ENCODE measurements around the gene VAC14.
"Not testable (repeated sequence)": the region's sequence is repeated elsewhere in the genome, so short reads cannot be mapped to it uniquely, and the experiment has no call there.

Gene VAC14

GRCh38 chr16:70758786-70759185 lies 42.2 kb downstream of the VAC14 start:
- DNase-seq: no peak

GRCh38 chr16:70757183-70757582 lies 43.8 kb downstream of the VAC14 start:
- no peak for DNase-seq

DNA sequence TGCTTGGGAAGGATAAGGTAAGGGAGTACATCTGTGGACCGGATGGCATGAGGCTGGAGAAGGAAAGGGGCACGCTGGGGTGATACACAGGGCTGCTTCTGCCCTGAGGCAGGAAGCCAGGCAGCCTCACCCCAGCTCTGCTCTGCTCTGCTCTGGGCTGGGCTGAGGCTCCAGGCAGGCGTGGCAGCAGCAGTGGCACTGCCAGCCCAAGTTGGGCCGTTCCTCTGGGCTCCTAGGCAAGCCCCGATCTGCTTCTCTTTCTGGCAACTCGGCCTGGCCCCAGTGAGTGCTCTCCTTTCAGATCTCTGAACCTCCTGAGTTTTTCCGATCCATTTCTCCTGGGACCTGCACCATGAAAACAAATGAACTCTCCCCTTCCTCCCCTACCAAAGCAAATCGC lies 44.9 kb downstream of the VAC14 start:
- DNase-seq: no peak

DNA sequence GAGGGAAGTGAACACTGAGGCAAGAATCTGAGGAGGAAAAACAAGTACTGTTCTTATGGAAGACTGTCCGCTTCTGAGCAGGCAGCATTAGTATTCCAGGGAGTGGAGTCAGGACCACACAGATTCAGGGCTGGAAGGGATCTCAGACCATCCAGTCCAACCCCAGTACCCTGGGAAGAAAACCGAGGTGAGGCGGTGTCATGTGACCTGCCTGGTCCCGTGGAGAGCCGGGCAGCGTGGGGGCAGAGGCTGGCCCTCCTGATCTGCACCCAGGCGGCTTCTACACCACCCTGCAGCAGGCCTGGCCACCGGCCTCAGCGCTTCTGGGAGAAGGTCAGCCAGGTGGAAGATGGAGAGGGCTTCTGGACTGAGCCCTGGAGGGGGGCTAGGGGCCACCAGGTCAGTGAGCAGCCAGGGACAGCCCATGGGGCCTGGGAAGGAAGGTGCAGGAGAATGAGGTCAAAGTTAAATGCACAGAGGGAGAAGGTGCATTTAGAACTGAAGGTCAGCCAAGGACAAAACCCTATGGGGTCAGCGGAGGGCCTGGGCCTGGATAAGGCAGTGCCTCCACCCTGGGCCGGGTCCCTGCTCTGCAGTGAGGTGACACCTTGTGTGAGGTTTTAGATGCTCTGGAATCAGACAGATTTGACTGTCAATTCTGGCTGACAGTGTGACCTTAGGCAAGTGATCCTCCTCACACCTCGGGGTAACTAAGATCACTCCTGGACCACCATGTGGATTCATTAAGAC lies 45.9 kb downstream of the VAC14 start:
- no peak for DNase-seq

DNA sequence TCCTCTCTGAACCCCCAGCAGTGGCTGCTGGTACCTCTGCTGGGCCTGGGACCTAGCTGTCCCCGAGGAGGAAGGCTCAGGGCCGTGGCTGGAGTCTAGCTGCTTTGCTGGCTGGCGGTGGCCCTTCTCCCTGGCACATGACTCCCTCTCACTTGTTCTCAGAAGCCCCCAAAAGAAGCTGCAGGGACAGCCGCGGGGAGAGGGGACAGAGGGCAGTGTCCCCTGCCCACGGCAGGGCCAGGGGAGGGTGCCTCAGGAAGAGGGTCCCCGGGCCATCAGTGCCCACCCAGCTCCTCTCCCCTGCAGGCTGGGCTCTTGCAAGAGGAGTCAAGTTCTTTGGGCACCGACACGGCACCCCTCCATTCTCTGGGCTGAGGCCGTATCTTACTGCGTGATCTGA lies 46.6 kb downstream of the VAC14 start:
- DNase-seq: no peak

GRCh38 chr16:70753694-70754325 lies 47.1 kb downstream of the VAC14 start:
- no peak for DNase-seq

DNA sequence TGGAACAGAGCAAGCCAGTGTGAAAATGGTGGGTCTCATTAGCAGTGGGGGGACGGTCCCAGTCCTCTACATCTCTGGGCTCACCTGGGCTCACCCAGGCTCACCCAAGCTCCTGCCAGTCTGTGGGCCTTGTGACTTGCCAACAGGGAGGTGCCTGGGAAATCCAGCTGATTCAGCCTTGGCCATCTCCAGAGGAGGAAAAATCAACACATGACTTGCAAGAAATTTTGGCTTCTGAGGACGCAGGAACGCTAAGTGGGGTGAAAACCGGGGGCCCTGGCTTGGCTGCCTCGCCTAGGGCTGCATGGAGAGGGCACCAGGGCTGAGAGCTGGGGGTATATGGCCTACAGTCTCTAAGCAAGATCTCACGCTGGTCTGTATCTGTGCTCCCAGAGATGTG lies 47.7 kb downstream of the VAC14 start:
- no peak for DNase-seq

- no peak for DNase-seq
Observed at GRCh38 chr16:70752426-70752825, 48.5 kb downstream of the VAC14 start.

- DNase-seq: no peak
Observed at GRCh38 chr16:70751593-70751992, 49.4 kb downstream of the VAC14 start.

- DNase-seq: peak; percentile 100
Observed at GRCh38 chr16:70750893-70751467, 50.0 kb downstream of the VAC14 start.

GRCh38 chr16:70749681-70750601 lies 51.0 kb downstream of the VAC14 start:
- no peak for DNase-seq

DNA sequence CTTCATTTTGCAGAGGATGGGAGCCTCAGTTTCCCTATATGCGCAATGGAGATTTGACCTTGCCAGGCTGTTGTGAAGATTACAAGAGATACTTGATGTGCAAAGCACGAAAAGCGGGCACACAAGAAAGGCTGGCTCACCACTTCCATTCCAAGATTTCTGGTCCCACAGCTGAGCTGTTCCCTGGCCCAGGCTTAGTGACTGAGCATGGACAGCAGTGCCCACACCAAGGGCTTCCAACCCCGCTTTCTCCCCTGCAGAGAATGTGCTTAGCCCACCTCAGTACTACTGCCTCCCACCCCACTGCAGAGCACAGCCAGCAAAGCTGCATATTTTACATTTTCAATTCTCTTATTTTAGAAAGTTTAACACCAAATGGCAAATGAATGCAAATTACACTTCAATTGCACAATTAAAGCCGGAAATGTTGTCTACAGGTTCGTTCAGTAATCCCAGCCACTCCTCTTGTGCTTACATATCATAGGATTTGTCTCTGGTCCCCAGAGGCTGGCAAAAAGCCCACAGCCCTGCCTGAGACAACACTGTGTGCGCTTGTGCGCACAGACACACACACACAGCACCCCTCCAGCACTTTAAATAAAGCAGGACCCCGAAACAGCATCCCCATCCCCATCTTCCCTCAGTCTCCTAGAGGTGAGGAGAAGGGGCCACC lies 51.8 kb downstream of the VAC14 start:
- DNase-seq: no peak

DNA sequence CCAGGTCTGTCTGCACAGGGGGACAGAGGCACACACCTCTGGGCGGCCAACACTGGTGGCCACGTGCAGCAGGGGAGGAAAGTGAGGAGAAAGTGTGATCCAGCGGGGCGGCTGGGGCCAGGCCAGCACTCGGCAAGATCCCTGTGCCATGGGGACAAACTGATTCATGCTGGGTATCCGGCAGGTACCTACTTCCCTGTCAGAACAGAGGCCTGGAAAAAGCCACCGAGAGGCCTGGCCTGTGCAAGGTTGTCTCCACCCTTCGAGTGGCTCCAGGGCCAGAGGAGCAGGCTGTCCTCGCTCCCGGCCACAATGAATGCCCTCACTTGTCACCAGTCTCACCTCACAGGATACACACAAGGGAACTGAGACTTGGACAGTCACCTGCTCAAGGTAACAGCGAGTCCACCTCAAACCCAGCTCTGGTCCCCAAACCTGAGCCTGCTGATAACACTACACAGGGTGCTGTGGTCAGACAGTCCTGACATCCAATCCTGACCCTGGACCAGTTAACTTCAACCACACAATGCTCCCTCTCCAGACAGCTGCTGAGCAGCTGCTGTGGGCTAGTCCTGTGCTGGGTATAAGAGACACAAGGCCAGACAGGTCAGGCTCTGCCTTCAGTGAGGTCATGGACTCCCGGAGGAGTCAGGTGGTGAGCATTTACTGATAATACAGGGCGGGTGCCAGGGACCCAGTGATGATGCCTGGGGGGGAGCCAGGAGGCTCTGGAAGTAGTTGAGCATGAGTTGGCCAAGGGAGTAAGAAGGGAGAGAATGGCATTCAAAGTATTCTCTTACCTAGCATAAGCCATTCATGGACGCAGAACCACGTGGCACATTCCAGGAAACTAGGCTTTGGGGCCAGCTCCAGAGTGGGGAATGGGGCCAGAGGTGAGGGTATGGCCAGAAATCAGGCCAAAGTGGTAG lies 53.0 kb downstream of the VAC14 start:
- DNase-seq: peak; percentile 98

- DNase-seq: peak; percentile 94
Observed at GRCh38 chr16:70746708-70747424, 54.1 kb downstream of the VAC14 start.

- peak; percentile 86 for DNase-seq
Observed at GRCh38 chr16:70746040-70746707, 54.8 kb downstream of the VAC14 start.

DNA sequence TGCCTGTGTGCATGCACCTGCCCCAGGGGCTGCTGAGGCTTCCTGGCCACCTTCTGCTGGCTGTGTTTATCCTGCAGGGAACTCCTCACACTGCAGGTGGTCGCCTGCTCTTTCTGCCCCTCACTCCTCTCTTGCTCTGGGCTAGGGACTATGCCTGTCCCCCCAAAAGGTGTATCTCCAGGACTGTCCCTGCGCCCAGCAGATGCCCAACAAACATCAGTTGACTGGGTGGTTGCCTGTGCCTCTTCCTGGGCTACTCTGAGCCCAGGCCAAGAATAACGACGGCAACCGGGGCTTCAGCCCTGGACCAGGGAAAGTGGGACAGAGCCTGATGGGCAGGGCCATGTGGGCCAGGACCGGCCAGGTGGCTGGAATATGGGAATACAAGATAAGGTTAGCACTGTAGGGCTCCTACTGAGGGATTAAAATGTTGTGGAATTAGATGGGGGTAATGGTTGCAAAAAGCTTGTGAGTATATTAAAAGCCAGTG lies 55.4 kb downstream of the VAC14 start:
- DNase-seq: no peak

DNA sequence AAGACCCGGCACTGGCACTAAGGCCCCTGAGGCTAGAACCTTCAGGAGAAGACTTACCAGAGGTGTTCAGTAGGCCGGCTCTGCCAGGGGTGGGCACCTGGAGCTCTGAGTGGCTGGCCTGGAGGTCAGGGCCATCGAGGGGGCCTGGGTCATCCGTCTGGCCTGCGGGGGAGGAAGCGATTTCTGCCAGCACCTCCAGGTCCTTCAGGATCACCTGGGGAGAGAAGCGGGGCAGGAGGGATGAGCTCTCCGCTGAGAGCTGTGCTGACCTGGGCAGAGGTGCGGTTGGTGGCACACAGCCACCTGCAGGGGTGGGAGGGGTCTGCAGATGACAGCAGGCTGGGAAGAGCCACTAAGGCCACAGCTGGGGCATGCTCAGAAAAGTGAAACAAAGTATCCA lies 56.6 kb downstream of the VAC14 start:
- no peak for DNase-seq

DNA sequence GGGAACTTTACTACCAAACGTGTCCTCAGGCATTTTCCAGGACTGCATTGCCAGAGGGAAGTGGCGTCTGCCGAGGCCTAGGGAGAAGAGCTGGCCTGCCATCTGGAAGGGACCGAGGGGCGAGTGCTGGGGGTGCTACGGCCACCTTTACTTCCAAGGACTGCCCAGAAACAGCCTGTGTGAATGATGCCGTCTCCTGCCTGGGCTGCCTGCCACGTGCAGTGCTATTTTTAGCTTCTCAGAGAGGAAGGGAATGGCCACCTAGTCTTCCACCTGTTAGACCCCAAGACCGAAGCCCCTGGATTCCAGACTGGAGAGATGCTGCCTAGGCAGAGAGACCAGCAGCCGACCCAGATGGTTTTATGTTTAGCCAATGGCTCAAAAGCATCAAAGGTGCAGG lies 57.2 kb downstream of the VAC14 start:
- no peak for DNase-seq

GRCh38 chr16:70742967-70743366 lies 58.0 kb downstream of the VAC14 start:
- DNase-seq: not testable (repeated sequence)

DNA sequence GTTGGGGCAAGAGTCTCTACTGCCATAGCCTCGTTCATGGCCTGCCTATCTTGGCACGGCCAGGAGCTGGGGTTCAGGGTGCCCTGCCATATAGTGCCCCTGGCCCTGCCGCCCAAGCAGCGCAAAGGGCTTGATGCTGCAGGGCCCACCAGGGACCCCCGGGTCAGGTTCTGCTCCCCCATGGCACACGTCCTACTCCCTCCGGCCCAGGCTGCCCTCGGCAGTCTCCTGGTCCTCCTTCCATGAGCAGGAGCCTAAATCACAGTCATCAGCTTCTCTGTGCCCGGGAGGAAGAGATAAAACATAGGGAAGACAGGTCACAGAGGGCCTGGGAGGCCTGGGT lies 59.2 kb downstream of the VAC14 start:
- no peak for DNase-seq
